HepG2 (cell line): ENCODE measurements around the gene C1QTNF1. TPM values are rescaled to one million over a fixed set of nuclear protein-coding genes. Genes with fewer than 3 reads are reported as not detected.
A peak's percentile ranks its signal among the peaks of the same experiment; 100 is the strongest.

ENCODE experiments used
- MBNL3 ChIP-seq: fragments of 250-450 bp; sonication (Bioruptor Pico); conservative IDR thresholded peaks from 2 replicates; pipeline ENCODE4 v1.8.0; 2022; ENCODE audit warnings: mild to moderate bottlenecking, inconsistent platforms
- MIER3 ChIP-seq: IDR thresholded peaks from 2 replicates; pipeline ENCODE4 v1.6.1; 2016; ENCODE audit warnings: missing compliant biosample characterization, borderline replicate concordance
- MLLT10 ChIP-seq: sonication (generic); formaldehyde crosslinking; IDR thresholded peaks from 2 replicates; pipeline ENCODE4 v1.4.0; 2020; ENCODE audit warnings: missing genetic modification reagents
- NFKBIZ ChIP-seq: IDR thresholded peaks from 2 replicates; pipeline ENCODE4 v1.6.1; 2018; ENCODE audit warnings: missing genetic modification reagents, missing compliant biosample characterization
- TBX2 ChIP-seq: sonication (generic); formaldehyde crosslinking; IDR thresholded peaks from 2 replicates; pipeline ENCODE4 v1.5.0; 2020; ENCODE audit warnings: missing genetic modification reagents, mild to moderate bottlenecking, borderline replicate concordance
- ZFP82 ChIP-seq: sonication (generic); formaldehyde crosslinking; IDR thresholded peaks from 2 replicates; pipeline ENCODE4 v1.5.1; 2020; ENCODE audit warnings: mild to moderate bottlenecking, missing genetic modification reagents, borderline replicate concordance
- ZNF564 ChIP-seq: sonication (generic); formaldehyde crosslinking; IDR thresholded peaks from 2 replicates; pipeline ENCODE4 v1.8.1; 2023; ENCODE audit warnings: mild to moderate bottlenecking, missing genetic modification reagents
- ZNF644 ChIP-seq: IDR thresholded peaks from 2 replicates; pipeline ENCODE4 v1.6.1; 2016; ENCODE audit warnings: low read depth
- ZNF713 ChIP-seq: sonication (generic); formaldehyde crosslinking; IDR thresholded peaks from 2 replicates; pipeline ENCODE4 v1.4.0; 2020; ENCODE audit warnings: mild to moderate bottlenecking, missing genetic modification reagents
- ZNF737 ChIP-seq: sonication (generic); formaldehyde crosslinking; IDR thresholded peaks from 2 replicates; pipeline ENCODE4 v1.5.0; 2020; ENCODE audit warnings: missing genetic modification reagents, mild to moderate bottlenecking, borderline replicate concordance
- polyA plus RNA-seq, 8 experiments: library from polyadenylated mRNA; depleted of rRNA in 3 of 8; stranded (reverse) in 7 of 8; unstranded in 1 of 8; fragments of >200 nt; fragmentation: Illumina TruSeq in 4 of 8; extraction: Trizol in 4 of 8; gene quantifications; 2 replicates each; pipeline versions ENCODE4 v1.2.1 to v1.2.3, GENCODE V29; 2011 to 2016; ENCODE audit warnings: low read depth in 4 of 8, missing spikeins in 1 of 8, mixed read lengths in 1 of 8; ENCODE audit not compliant: insufficient read depth in 1 of 8
- total RNA-seq, 5 experiments: library from RNA; depleted of rRNA; stranded (reverse); fragments of >200 nt; fragmentation: Illumina TruSeq; extraction: Trizol; gene quantifications; 2 replicates each; pipeline ENCODE4 v1.2.3, GENCODE V29; 2016; ENCODE audit warnings: low read depth in 1 of 5
- TF ChIP-seq, protein P1 (sequence below): sonication (generic); formaldehyde crosslinking; IDR thresholded peaks from 2 replicates; pipeline ENCODE4 v1.5.1; 2020; ENCODE audit warnings: missing genetic modification reagents, mild to moderate bottlenecking, borderline replicate concordance
- TF ChIP-seq, protein P2 (sequence below): sonication (generic); formaldehyde crosslinking; IDR thresholded peaks from 2 replicates; pipeline ENCODE4 v1.5.0; 2020; ENCODE audit warnings: mild to moderate bottlenecking, low read depth, missing genetic modification reagents, borderline replicate concordance
- TF ChIP-seq, protein P3 (sequence below): sonication (generic); formaldehyde crosslinking; IDR thresholded peaks from 2 replicates; pipeline ENCODE4 v1.4.0; 2020; ENCODE audit warnings: mild to moderate bottlenecking, low read depth, missing genetic modification reagents
- TF ChIP-seq, protein P4 (sequence below): sonication (generic); formaldehyde crosslinking; IDR thresholded peaks from 2 replicates; pipeline ENCODE4 v1.5.0; 2020; ENCODE audit warnings: mild to moderate bottlenecking, missing genetic modification reagents, borderline replicate concordance
- TF ChIP-seq, protein P5 (sequence below): sonication (generic); formaldehyde crosslinking; IDR thresholded peaks from 2 replicates; pipeline ENCODE4 v1.5.0; 2020; ENCODE audit warnings: mild to moderate bottlenecking, missing genetic modification reagents
- TF ChIP-seq, protein P6 (sequence below): sonication (generic); formaldehyde crosslinking; IDR thresholded peaks from 2 replicates; pipeline ENCODE4 v1.8.1; 2023; ENCODE audit warnings: missing genetic modification reagents, mild to moderate bottlenecking, borderline replicate concordance

C1QTNF1 gene
- total and polyA plus RNA-seq, 2 of the 13 experiments (the other 11 are each of a cell fraction or from before 2014, with no cell fraction given) = 0.18 to 0.86 TPM

- TF ChIP-seq, protein P1, sequence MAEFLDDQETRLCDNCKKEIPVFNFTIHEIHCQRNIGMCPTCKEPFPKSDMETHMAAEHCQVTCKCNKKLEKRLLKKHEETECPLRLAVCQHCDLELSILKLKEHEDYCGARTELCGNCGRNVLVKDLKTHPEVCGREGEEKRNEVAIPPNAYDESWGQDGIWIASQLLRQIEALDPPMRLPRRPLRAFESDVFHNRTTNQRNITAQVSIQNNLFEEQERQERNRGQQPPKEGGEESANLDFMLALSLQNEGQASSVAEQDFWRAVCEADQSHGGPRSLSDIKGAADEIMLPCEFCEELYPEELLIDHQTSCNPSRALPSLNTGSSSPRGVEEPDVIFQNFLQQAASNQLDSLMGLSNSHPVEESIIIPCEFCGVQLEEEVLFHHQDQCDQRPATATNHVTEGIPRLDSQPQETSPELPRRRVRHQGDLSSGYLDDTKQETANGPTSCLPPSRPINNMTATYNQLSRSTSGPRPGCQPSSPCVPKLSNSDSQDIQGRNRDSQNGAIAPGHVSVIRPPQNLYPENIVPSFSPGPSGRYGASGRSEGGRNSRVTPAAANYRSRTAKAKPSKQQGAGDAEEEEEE (CRISPR knock-in tag) = no peak
- TF ChIP-seq TBX2 (CRISPR knock-in tag) (0 out of 2 replicates have a peak, but pooled peaks have one; percentile 13), ZNF713 (CRISPR knock-in tag) (0 out of 2 replicates have a peak, but pooled peaks have one; percentile 49), MLLT10 (CRISPR knock-in tag) (no peak), ZNF564 (CRISPR knock-in tag) (0 out of 2 replicates have a peak, but pooled peaks have one; percentile 12), ZFP82 (CRISPR knock-in tag) (no peak), ZNF644 (CRISPR knock-in tag) (peak; percentile 96), ZNF737 (CRISPR knock-in tag) (no peak), NFKBIZ (CRISPR knock-in tag) (no peak), MBNL3 (CRISPR knock-in tag) (no peak), MIER3 (CRISPR knock-in tag) (no peak)
- TF ChIP-seq, protein P2, sequence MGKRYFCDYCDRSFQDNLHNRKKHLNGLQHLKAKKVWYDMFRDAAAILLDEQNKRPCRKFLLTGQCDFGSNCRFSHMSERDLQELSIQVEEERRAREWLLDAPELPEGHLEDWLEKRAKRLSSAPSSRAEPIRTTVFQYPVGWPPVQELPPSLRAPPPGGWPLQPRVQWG = no peak
- TF ChIP-seq, protein P3, sequence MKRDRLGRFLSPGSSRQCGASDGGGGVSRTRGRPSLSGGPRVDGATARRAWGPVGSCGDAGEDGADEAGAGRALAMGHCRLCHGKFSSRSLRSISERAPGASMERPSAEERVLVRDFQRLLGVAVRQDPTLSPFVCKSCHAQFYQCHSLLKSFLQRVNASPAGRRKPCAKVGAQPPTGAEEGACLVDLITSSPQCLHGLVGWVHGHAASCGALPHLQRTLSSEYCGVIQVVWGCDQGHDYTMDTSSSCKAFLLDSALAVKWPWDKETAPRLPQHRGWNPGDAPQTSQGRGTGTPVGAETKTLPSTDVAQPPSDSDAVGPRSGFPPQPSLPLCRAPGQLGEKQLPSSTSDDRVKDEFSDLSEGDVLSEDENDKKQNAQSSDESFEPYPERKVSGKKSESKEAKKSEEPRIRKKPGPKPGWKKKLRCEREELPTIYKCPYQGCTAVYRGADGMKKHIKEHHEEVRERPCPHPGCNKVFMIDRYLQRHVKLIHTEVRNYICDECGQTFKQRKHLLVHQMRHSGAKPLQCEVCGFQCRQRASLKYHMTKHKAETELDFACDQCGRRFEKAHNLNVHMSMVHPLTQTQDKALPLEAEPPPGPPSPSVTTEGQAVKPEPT = no peak
- TF ChIP-seq, protein P4, sequence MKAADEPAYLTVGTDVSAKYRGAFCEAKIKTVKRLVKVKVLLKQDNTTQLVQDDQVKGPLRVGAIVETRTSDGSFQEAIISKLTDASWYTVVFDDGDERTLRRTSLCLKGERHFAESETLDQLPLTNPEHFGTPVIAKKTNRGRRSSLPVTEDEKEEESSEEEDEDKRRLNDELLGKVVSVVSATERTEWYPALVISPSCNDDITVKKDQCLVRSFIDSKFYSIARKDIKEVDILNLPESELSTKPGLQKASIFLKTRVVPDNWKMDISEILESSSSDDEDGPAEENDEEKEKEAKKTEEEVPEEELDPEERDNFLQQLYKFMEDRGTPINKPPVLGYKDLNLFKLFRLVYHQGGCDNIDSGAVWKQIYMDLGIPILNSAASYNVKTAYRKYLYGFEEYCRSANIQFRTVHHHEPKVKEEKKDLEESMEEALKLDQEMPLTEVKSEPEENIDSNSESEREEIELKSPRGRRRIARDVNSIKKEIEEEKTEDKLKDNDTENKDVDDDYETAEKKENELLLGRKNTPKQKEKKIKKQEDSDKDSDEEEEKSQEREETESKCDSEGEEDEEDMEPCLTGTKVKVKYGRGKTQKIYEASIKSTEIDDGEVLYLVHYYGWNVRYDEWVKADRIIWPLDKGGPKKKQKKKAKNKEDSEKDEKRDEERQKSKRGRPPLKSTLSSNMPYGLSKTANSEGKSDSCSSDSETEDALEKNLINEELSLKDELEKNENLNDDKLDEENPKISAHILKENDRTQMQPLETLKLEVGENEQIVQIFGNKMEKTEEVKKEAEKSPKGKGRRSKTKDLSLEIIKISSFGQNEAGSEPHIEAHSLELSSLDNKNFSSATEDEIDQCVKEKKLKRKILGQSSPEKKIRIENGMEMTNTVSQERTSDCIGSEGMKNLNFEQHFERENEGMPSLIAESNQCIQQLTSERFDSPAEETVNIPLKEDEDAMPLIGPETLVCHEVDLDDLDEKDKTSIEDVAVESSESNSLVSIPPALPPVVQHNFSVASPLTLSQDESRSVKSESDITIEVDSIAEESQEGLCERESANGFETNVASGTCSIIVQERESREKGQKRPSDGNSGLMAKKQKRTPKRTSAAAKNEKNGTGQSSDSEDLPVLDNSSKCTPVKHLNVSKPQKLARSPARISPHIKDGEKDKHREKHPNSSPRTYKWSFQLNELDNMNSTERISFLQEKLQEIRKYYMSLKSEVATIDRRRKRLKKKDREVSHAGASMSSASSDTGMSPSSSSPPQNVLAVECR (CRISPR knock-in tag) = no peak
- TF ChIP-seq, protein P5, sequence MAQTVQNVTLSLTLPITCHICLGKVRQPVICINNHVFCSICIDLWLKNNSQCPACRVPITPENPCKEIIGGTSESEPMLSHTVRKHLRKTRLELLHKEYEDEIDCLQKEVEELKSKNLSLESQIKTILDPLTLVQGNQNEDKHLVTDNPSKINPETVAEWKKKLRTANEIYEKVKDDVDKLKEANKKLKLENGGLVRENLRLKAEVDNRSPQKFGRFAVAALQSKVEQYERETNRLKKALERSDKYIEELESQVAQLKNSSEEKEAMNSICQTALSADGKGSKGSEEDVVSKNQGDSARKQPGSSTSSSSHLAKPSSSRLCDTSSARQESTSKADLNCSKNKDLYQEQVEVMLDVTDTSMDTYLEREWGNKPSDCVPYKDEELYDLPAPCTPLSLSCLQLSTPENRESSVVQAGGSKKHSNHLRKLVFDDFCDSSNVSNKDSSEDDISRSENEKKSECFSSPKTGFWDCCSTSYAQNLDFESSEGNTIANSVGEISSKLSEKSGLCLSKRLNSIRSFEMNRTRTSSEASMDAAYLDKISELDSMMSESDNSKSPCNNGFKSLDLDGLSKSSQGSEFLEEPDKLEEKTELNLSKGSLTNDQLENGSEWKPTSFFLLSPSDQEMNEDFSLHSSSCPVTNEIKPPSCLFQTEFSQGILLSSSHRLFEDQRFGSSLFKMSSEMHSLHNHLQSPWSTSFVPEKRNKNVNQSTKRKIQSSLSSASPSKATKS = no peak
- TF ChIP-seq, protein P6, sequence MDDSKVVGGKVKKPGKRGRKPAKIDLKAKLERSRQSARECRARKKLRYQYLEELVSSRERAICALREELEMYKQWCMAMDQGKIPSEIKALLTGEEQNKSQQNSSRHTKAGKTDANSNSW (CRISPR knock-in tag) = no peak
Measured at GRCh38 chr17:79073706-79074088, 49.7 kb downstream of the C1QTNF1 start (continued).
